ENCODE data around the gene HASPIN. TPM values are rescaled to one million over a fixed set of nuclear protein-coding genes. Genes with fewer than 3 reads are reported as not detected.
A peak's percentile ranks its signal among the peaks of the same experiment; 100 is the strongest.

HASPIN gene
- total RNA-seq, 1 donor from 2014 or later, result 14.8 TPM

DNA sequence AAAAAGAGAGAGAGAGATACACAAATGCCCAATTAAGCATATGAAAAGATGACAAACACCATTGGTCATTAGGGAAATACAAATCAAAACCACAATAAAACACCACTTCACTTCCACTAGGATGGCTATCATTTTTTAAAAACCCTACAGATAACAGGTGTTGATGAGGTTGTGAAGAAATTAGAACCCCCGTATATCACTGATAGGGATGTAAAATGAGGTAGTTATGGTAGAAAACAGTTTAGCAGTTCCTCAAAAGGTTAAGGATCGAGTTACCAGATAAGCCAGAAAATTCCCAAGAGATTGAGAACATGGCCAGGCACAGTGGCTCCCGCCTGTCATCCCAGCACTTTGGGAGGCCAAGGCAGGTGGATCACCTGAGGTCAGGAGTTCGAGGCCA, 30.6 kb upstream of the HASPIN start:
- Histone ChIP-seq H3K4me1 (peaks cover 16% of the 10 kb centered on the region), H2AFZ (replicated peaks) (no peak overlapping the region), H3K9ac (no peak overlapping the region), H4K20me1 (ENCODE audit: low read depth) (peaks cover 12% of the 10 kb centered on the region), H3K27me3 (peaks cover 45% of the 10 kb centered on the region), H3K4me3 (no peak overlapping the region), H3K27ac (no peak overlapping the region), H3K36me3 (no peaks in the 10 kb centered on the region), H3F3A (ENCODE audit: low read depth) (peaks cover 3% of the 10 kb centered on the region), H3K79me2 (ENCODE audit: low read depth) (no peaks in the 10 kb centered on the region), H3K9me3 (ENCODE audit: low read depth) (no peaks in the 10 kb centered on the region), H3K4me2 (no peak overlapping the region)
- Mint-ChIP-seq H3K4me1 (peaks cover 11% of the 10 kb centered on the region), H3K9me3 (peaks cover 3% of the 10 kb centered on the region), H3K4me3 (no peak overlapping the region), H3K36me3 (no peaks in the 10 kb centered on the region), H3K27me3 (ENCODE audit: insufficient read depth, low read depth) (peaks cover 35% of the 10 kb centered on the region), H3K27ac (no peak overlapping the region)
- no peak for DNase-seq (ENCODE audit: low spot score)
- TF ChIP-seq EZH2phosphoT487 (IDR thresholded peaks at IDR 0.05), result no peak
- TF ChIP-seq EZH2 (IDR thresholded peaks at IDR 0.05), result no peak
- TF ChIP-seq, protein P1, sequence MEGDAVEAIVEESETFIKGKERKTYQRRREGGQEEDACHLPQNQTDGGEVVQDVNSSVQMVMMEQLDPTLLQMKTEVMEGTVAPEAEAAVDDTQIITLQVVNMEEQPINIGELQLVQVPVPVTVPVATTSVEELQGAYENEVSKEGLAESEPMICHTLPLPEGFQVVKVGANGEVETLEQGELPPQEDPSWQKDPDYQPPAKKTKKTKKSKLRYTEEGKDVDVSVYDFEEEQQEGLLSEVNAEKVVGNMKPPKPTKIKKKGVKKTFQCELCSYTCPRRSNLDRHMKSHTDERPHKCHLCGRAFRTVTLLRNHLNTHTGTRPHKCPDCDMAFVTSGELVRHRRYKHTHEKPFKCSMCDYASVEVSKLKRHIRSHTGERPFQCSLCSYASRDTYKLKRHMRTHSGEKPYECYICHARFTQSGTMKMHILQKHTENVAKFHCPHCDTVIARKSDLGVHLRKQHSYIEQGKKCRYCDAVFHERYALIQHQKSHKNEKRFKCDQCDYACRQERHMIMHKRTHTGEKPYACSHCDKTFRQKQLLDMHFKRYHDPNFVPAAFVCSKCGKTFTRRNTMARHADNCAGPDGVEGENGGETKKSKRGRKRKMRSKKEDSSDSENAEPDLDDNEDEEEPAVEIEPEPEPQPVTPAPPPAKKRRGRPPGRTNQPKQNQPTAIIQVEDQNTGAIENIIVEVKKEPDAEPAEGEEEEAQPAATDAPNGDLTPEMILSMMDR (IDR thresholded peaks at IDR 0.05), result no peak

DNA sequence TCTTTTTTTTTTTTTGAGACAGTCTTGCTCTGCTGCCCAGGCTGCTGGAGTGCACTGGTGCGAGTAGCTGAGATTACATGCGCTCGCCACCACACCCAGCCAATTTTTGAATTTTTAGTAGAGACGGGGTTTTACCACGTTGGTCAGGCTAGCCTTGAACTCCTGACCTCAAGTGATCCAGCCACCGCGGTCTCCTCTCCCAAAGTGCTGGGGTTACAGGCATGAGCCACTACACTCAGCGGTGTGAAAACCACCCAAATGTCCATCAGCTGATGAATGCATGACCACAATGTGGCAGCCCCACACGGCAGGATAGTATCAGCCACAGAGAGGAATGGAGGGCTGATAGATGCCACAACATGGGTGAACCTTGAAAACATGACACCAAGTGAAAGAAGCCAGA, 29.9 kb upstream of the HASPIN start:
- Histone ChIP-seq H4K20me1 (ENCODE audit: low read depth) (peaks cover 12% of the 10 kb centered on the region), H3K27ac (no peak overlapping the region), H3K79me2 (ENCODE audit: low read depth) (no peaks in the 10 kb centered on the region), H3K36me3 (no peaks in the 10 kb centered on the region), H3K4me3 (no peak overlapping the region), H3K4me2 (no peak overlapping the region), H3K9me3 (ENCODE audit: low read depth) (no peaks in the 10 kb centered on the region), H3K9ac (no peak overlapping the region), H3F3A (ENCODE audit: low read depth) (no peaks in the 10 kb centered on the region), H3K27me3 (peaks cover 52% of the 10 kb centered on the region), H2AFZ (replicated peaks) (no peak overlapping the region), H3K4me1 (peaks cover 11% of the 10 kb centered on the region)
- Mint-ChIP-seq H3K36me3 (no peaks in the 10 kb centered on the region), H3K27me3 (ENCODE audit: insufficient read depth, low read depth) (peaks cover 35% of the 10 kb centered on the region), H3K4me1 (peaks cover 8% of the 10 kb centered on the region), H3K9me3 (peaks cover 6% of the 10 kb centered on the region), H3K4me3 (no peak overlapping the region), H3K27ac (no peak overlapping the region)
- no peak for TF ChIP-seq EZH2phosphoT487 (IDR thresholded peaks at IDR 0.05)
- TF ChIP-seq, protein P1 (IDR thresholded peaks at IDR 0.05), result no peak
- no peak for TF ChIP-seq EZH2 (IDR thresholded peaks at IDR 0.05)
- DNase-seq (ENCODE audit: low spot score), result no peak

DNA sequence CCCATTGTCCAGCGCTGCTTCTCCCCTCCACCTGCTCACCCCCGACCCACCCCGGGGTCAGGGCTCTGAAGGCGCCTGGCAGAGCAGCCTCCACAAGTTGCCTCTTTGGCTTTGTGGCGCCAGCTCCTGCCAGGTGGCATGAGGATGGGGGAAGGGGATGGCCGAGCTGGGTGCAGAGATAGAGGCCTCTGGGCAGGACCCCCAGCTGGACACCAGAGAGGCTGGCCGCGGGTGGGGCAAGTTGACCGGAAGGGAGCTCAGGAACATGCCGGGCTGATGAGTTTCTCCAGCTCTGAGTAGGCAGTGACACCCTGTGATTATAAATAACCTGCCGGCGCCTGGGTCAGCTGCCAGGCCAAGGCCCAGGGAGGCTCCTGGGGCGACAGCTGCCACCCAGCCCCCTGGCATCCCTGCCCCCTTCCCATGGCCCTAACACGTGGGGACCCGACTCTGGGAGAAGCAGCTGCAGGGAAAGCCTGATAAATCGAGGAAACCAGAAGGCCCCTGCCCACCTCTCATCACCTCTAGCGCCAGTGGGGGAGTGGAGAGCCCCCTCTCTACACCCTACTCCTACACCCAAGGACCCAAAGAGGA, 28.5 kb upstream of the HASPIN start:
- Histone ChIP-seq H3K79me2 (ENCODE audit: low read depth) (no peaks in the 10 kb centered on the region), H3K9ac (no peak overlapping the region), H3K36me3 (no peaks in the 10 kb centered on the region), H3K9me3 (ENCODE audit: low read depth) (no peaks in the 10 kb centered on the region), H3K27ac (no peak overlapping the region), H4K20me1 (ENCODE audit: low read depth) (peaks cover 12% of the 10 kb centered on the region), H2AFZ (replicated peaks) (no peak overlapping the region), H3K4me2 (peak overlapping the region; percentile 85), H3F3A (ENCODE audit: low read depth) (no peaks in the 10 kb centered on the region), H3K27me3 (peaks cover 52% of the 10 kb centered on the region), H3K4me3 (peak overlapping the region; percentile 49), H3K4me1 (peaks cover 11% of the 10 kb centered on the region)
- TF ChIP-seq, protein P1 (IDR thresholded peaks at IDR 0.05), result no peak
- TF ChIP-seq EZH2phosphoT487 (IDR thresholded peaks at IDR 0.05) (no peak), EZH2 (IDR thresholded peaks at IDR 0.05) (no peak)
- Mint-ChIP-seq H3K4me3 (peak overlapping the region; percentile 77), H3K36me3 (no peaks in the 10 kb centered on the region), H3K4me1 (peaks cover 4% of the 10 kb centered on the region), H3K9me3 (peaks cover 6% of the 10 kb centered on the region), H3K27me3 (ENCODE audit: insufficient read depth, low read depth) (peaks cover 35% of the 10 kb centered on the region), H3K27ac (no peak overlapping the region)
- DNase-seq (ENCODE audit: low spot score), result no peak

All from neural progenitor cell (in vitro differentiated cells).